GM21360 (cell line): ENCODE measurements around the gene METTL25.
"Not testable (repeated sequence)": the region's sequence is repeated elsewhere in the genome, so short reads cannot be mapped to it uniquely, and the experiment has no call there.

Experiments
- ATAC-seq: cut with Tn5 transposase; IDR thresholded peaks from one replicate; pipeline ENCODE4 v1.9.1; 2021; ENCODE audit warnings: mild to moderate bottlenecking, moderate library complexity; ENCODE audit not compliant: unreplicated experiment

The METTL25 gene

GRCh38 chr12:82358200-82359114 lies at the start of gene METTL25, which contains the start of gene CCDC59:
TSS of gene METTL25 (plus strand) at chr12:82358529. CDS start at chr12:82358566, 37 bp downstream.
TSS of gene CCDC59 (minus strand) at chr12:82358387. CDS start at chr12:82358376, 11 bp downstream.
- peak; percentile 93 for ATAC-seq

GRCh38 chr12:82314406-82314892 lies 43.9 kb upstream of the METTL25 start:
- ATAC-seq, result no peak

- no peak for ATAC-seq
These were observed 39.1 kb upstream of the METTL25 start for GRCh38 chr12:82319276-82319675.

- no peak for ATAC-seq
These were observed 32.6 kb upstream of the METTL25 start for GRCh38 chr12:82325540-82326336.

GRCh38 chr12:82326905-82327503 lies 31.3 kb upstream of the METTL25 start:
- peak; percentile 62 for ATAC-seq

- no peak for ATAC-seq
These were observed 30.5 kb upstream of the METTL25 start for GRCh38 chr12:82327861-82328260.

- no peak for ATAC-seq
These were observed 28.8 kb upstream of the METTL25 start for GRCh38 chr12:82329508-82329907.

- ATAC-seq, result no peak
These were observed 8.2 kb upstream of the METTL25 start for GRCh38 chr12:82350161-82350560.

- ATAC-seq, result no peak
These were observed 6.9 kb upstream of the METTL25 start for GRCh38 chr12:82351390-82351789.

- ATAC-seq, result no peak
These were observed 989 bp upstream of the METTL25 start for GRCh38 chr12:82357340-82357739.

GRCh38 chr12:82357845-82358199 lies 507 bp upstream of the METTL25 start:
- no peak for ATAC-seq

- ATAC-seq, result peak; percentile 20
These were observed 768 bp downstream of the METTL25 start for GRCh38 chr12:82359115-82359478.

- ATAC-seq, result not testable (repeated sequence)
These were observed 2.5 kb downstream of the METTL25 start for GRCh38 chr12:82360834-82361233.

- ATAC-seq, result no peak
These were observed 3.2 kb downstream of the METTL25 start for GRCh38 chr12:82361461-82361915.

- ATAC-seq, result no peak
These were observed 5.7 kb downstream of the METTL25 start for GRCh38 chr12:82363990-82364389.

GRCh38 chr12:82366197-82366596 lies 7.9 kb downstream of the METTL25 start:
- peak; percentile 50 for ATAC-seq

GRCh38 chr12:82375201-82375600 lies 16.9 kb downstream of the METTL25 start:
- no peak for ATAC-seq

GRCh38 chr12:82378997-82379396 lies 20.7 kb downstream of the METTL25 start:
- ATAC-seq, result no peak

- peak; percentile 72 for ATAC-seq
These were observed 25.7 kb downstream of the METTL25 start for GRCh38 chr12:82383930-82384552.

- no peak for ATAC-seq
These were observed 40.5 kb downstream of the METTL25 start for GRCh38 chr12:82398879-82399278.

GRCh38 chr12:82400819-82401218 lies 42.5 kb downstream of the METTL25 start:
- no peak for ATAC-seq
